ENCODE measurements around the gene FARP2. TPM values are rescaled to one million over a fixed set of nuclear protein-coding genes. Genes with fewer than 3 reads are reported as not detected.

FARP2 gene
- total and polyA plus RNA-seq, 2 donors (not counting 1 experiment from before 2014, with no cell fraction given): 28.2 to 41.0 TPM

DNA sequence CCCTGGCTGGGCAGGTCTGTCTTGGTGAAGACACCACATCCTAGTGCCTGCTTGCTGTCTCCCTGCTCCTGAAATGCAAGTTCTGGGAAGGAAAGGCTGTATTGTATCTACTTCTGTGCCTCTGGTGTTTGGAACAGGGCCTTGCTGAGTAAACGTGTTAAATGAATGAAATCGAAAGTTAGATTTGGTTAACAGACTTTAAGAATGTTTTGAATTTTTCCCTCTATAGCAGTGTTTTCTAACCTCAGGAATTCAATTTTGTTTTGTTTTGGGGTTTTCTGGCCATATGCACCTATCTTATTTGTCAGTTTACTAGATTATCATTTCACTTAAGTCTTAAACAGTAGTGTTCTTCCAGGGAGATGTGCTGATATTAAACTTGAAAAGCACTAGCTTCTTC, 20.7 kb downstream of the FARP2 start:
- Histone ChIP-seq H3K36me3 (ENCODE audit: control insufficient read depth, insufficient read depth, low read length) (no peaks in the 10 kb centered on the region), H3K4me3 (replicated peaks in 1 of 4; ENCODE audit: control extremely low read depth in 1 of 4, insufficient read depth in 1 of 4, low read depth in 3 of 4, low read length in 4 of 4) (no peak overlapping the region), H3K79me2 (ENCODE audit: control insufficient read depth, insufficient read depth, low read length) (peaks cover 14% of the 10 kb centered on the region), H3K9ac (ENCODE audit: insufficient read depth, low read length) (no peak overlapping the region), H3K4me1 (ENCODE audit: control insufficient read depth, extremely low read depth, insufficient read depth, low read length) (peaks cover 10% of the 10 kb centered on the region), H2AFZ (ENCODE audit: low read length) (no peak overlapping the region), H3K27me3 (ENCODE audit: control insufficient read depth, insufficient read depth, low read length) (no peaks in the 10 kb centered on the region), H4K20me1 (ENCODE audit: control insufficient read depth, extremely low read depth, insufficient read depth, low read length) (no peaks in the 10 kb centered on the region), H3K4me2 (ENCODE audit: extremely low read depth, insufficient read depth, low read length) (no peak overlapping the region), H3K27ac (ENCODE audit: insufficient read depth, low read length) (no peak overlapping the region), H3K9me3 (ENCODE audit: control insufficient read depth, insufficient read depth, low read depth, low read length) (no peaks in the 10 kb centered on the region)
- peak in 1 of 2 donors; percentile 27 for DNase-seq (ENCODE audit: low read depth in 2 of 2)
- no peak for TF ChIP-seq EZH2 (IDR thresholded peaks at IDR 0.05; ENCODE audit: low read length, missing control alignments)
- no peak for TF ChIP-seq CTCF (conservative IDR thresholded peaks at IDR 0.05 in 1 of 2, IDR thresholded peaks at IDR 0.05 in 1 of 2; ENCODE audit: low read depth in 1 of 2, low read length in 2 of 2)

DNA sequence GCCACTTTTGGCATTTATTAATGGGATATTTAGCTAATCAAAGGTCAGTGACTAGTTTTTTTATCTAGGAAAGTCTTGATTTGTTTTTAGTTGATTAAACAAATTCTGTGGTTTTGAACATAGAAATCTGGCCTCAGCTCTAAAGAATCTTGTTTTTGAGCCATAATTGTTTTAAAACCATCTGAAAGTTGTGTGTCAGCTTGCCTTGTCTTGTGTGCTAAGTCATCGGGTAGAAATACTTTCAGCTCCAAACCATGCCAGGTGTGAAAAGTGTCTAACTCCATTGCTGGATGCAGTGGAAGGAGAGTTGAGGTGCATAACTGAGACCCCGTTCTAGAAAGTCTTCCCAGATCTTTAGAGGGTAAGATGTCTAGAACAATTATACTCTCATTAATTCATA, 22.7 kb downstream of the FARP2 start:
- DNase-seq (ENCODE audit: low read depth in 2 of 2): peak in 1 of 2 donors; percentile 27
- Histone ChIP-seq H3K9me3 (ENCODE audit: control insufficient read depth, insufficient read depth, low read depth, low read length) (no peaks in the 10 kb centered on the region), H3K36me3 (ENCODE audit: control insufficient read depth, insufficient read depth, low read length) (peaks cover 3% of the 10 kb centered on the region), H3K4me3 (replicated peaks in 1 of 4; ENCODE audit: control extremely low read depth in 1 of 4, insufficient read depth in 1 of 4, low read depth in 3 of 4, low read length in 4 of 4) (no peak overlapping the region), H3K4me1 (ENCODE audit: control insufficient read depth, extremely low read depth, insufficient read depth, low read length) (peaks cover 10% of the 10 kb centered on the region), H3K9ac (ENCODE audit: insufficient read depth, low read length) (no peak overlapping the region), H4K20me1 (ENCODE audit: control insufficient read depth, extremely low read depth, insufficient read depth, low read length) (no peaks in the 10 kb centered on the region), H3K27me3 (ENCODE audit: control insufficient read depth, insufficient read depth, low read length) (no peaks in the 10 kb centered on the region), H3K27ac (ENCODE audit: insufficient read depth, low read length) (peak overlapping the region; percentile 75), H3K79me2 (ENCODE audit: control insufficient read depth, insufficient read depth, low read length) (peaks cover 12% of the 10 kb centered on the region), H3K4me2 (ENCODE audit: extremely low read depth, insufficient read depth, low read length) (peak overlapping the region; percentile 46), H2AFZ (ENCODE audit: low read length) (no peak overlapping the region)
- no peak for TF ChIP-seq EZH2 (IDR thresholded peaks at IDR 0.05; ENCODE audit: low read length, missing control alignments)
- TF ChIP-seq CTCF (conservative IDR thresholded peaks at IDR 0.05 in 1 of 2, IDR thresholded peaks at IDR 0.05 in 1 of 2; ENCODE audit: low read depth in 1 of 2, low read length in 2 of 2): no peak

- peak overlapping the region; percentile 56 for H3K4me2 ChIP-seq (ENCODE audit: extremely low read depth, insufficient read depth, low read length)
- H3K27me3 ChIP-seq (ENCODE audit: control insufficient read depth, insufficient read depth, low read length): no peaks in the 10 kb centered on the region
- H3K27ac ChIP-seq (ENCODE audit: insufficient read depth, low read length): peak overlapping the region; percentile 75
- H3K9me3 ChIP-seq (ENCODE audit: control insufficient read depth, insufficient read depth, low read depth, low read length): no peaks in the 10 kb centered on the region
- H3K4me3 ChIP-seq (replicated peaks in 1 of 4; ENCODE audit: control extremely low read depth in 1 of 4, insufficient read depth in 1 of 4, low read depth in 3 of 4, low read length in 4 of 4): no peak overlapping the region
- H3K4me1 ChIP-seq (ENCODE audit: control insufficient read depth, extremely low read depth, insufficient read depth, low read length): peaks cover 10% of the 10 kb centered on the region
- H4K20me1 ChIP-seq (ENCODE audit: control insufficient read depth, extremely low read depth, insufficient read depth, low read length): no peaks in the 10 kb centered on the region
- peaks cover 12% of the 10 kb centered on the region for H3K79me2 ChIP-seq (ENCODE audit: control insufficient read depth, insufficient read depth, low read length)
- peak; percentile 37 to 42 for DNase-seq (ENCODE audit: low read depth in 2 of 2)
- TF ChIP-seq CTCF (conservative IDR thresholded peaks at IDR 0.05 in 1 of 2, IDR thresholded peaks at IDR 0.05 in 1 of 2; ENCODE audit: low read depth in 1 of 2, low read length in 2 of 2) (no peak), EZH2 (IDR thresholded peaks at IDR 0.05; ENCODE audit: low read length, missing control alignments) (no peak)
- H3K36me3 ChIP-seq (ENCODE audit: control insufficient read depth, insufficient read depth, low read length): peaks cover 3% of the 10 kb centered on the region
- H2AFZ ChIP-seq (ENCODE audit: low read length): no peak overlapping the region
- H3K9ac ChIP-seq (ENCODE audit: insufficient read depth, low read length): no peak overlapping the region
Measured at GRCh38 chr2:241379481-241380480, 23.7 kb downstream of the FARP2 start.
